ENCODE measurements around the gene SLN. TPM values are rescaled to one million over a fixed set of nuclear protein-coding genes. Genes with fewer than 3 reads are reported as not detected.
A peak's percentile ranks its signal among the peaks of the same experiment; 100 is the strongest.

Gene SLN
- total and polyA plus RNA-seq, 4 donors: 0.50 to 2.3 (median 0.94) TPM

- DNase-seq (ENCODE audit: low read depth in 4 of 6, low spot score in 6 of 6): peak in 1 of 6 donors; percentile 5
- H3K9me3 ChIP-seq (ENCODE audit: control insufficient read depth, insufficient read depth, low read length): no peaks in the 10 kb centered on the region
- H3K36me3 ChIP-seq (ENCODE audit: control insufficient read depth, insufficient read depth, low read length): no peaks in the 10 kb centered on the region
- no peaks in the 10 kb centered on the region for H3K4me1 ChIP-seq (ENCODE audit: control insufficient read depth, insufficient read depth, low read length)
- no peak overlapping the region for H3K27ac ChIP-seq (ENCODE audit: low read depth, low read length)
- no CpG with 5 or more reads among the region's 2 CpGs for WGBS (ENCODE audit: insufficient coverage)
- H3K27me3 ChIP-seq (ENCODE audit: control insufficient read depth, insufficient read depth, low read length): no peaks in the 10 kb centered on the region
- H3K4me3 ChIP-seq (ENCODE audit: low read depth, low read length): no peak overlapping the region
Observed at GRCh38 chr11:107706531-107706930, 5.3 kb downstream of the SLN start.

- WGBS (ENCODE audit: insufficient coverage): 100% methylated on average over 2 of the region's 2 CpGs
- Histone ChIP-seq H3K27me3 (ENCODE audit: control insufficient read depth, insufficient read depth, low read length) (no peaks in the 10 kb centered on the region), H3K4me3 (ENCODE audit: low read depth, low read length) (no peak overlapping the region), H3K27ac (ENCODE audit: low read depth, low read length) (no peak overlapping the region), H3K4me1 (ENCODE audit: control insufficient read depth, insufficient read depth, low read length) (no peaks in the 10 kb centered on the region), H3K9me3 (ENCODE audit: control insufficient read depth, insufficient read depth, low read length) (no peaks in the 10 kb centered on the region), H3K36me3 (ENCODE audit: control insufficient read depth, insufficient read depth, low read length) (no peaks in the 10 kb centered on the region)
- no peak for DNase-seq (ENCODE audit: low read depth in 4 of 6, low spot score in 6 of 6)
Observed at GRCh38 chr11:107705027-107705426, 6.8 kb downstream of the SLN start.

- WGBS (ENCODE audit: insufficient coverage): 97% methylated on average over 3 of the region's 3 CpGs
Observed at GRCh38 chr11:107704451-107704850, 7.4 kb downstream of the SLN start.

GRCh38 chr11:107702723-107703122, 9.1 kb downstream of the SLN start:
- no peak for DNase-seq (ENCODE audit: low read depth in 4 of 6, low spot score in 6 of 6)
- WGBS (ENCODE audit: insufficient coverage): no CpG with 5 or more reads among the region's 2 CpGs
- H3K27ac ChIP-seq (ENCODE audit: low read depth, low read length): no peak overlapping the region
- no peaks in the 10 kb centered on the region for H3K27me3 ChIP-seq (ENCODE audit: control insufficient read depth, insufficient read depth, low read length)
- H3K4me1 ChIP-seq (ENCODE audit: control insufficient read depth, insufficient read depth, low read length): no peaks in the 10 kb centered on the region
- no peaks in the 10 kb centered on the region for H3K36me3 ChIP-seq (ENCODE audit: control insufficient read depth, insufficient read depth, low read length)
- no peaks in the 10 kb centered on the region for H3K9me3 ChIP-seq (ENCODE audit: control insufficient read depth, insufficient read depth, low read length)
- H3K4me3 ChIP-seq (ENCODE audit: low read depth, low read length): no peak overlapping the region

More at GRCh38 chr11:107704451-107704850, 7.4 kb downstream of the SLN start:
- Histone ChIP-seq H3K9me3 (ENCODE audit: control insufficient read depth, insufficient read depth, low read length) (no peaks in the 10 kb centered on the region), H3K27ac (ENCODE audit: low read depth, low read length) (no peak overlapping the region), H3K4me3 (ENCODE audit: low read depth, low read length) (no peak overlapping the region), H3K36me3 (ENCODE audit: control insufficient read depth, insufficient read depth, low read length) (no peaks in the 10 kb centered on the region), H3K4me1 (ENCODE audit: control insufficient read depth, insufficient read depth, low read length) (no peaks in the 10 kb centered on the region), H3K27me3 (ENCODE audit: control insufficient read depth, insufficient read depth, low read length) (no peaks in the 10 kb centered on the region)
- DNase-seq (ENCODE audit: low read depth in 4 of 6, low spot score in 6 of 6): no peak

GRCh38 chr11:107702109-107702660, 9.7 kb downstream of the SLN start:
- Histone ChIP-seq H3K4me1 (ENCODE audit: control insufficient read depth, insufficient read depth, low read length) (no peaks in the 10 kb centered on the region), H3K36me3 (ENCODE audit: control insufficient read depth, insufficient read depth, low read length) (no peaks in the 10 kb centered on the region), H3K27me3 (ENCODE audit: control insufficient read depth, insufficient read depth, low read length) (no peaks in the 10 kb centered on the region), H3K4me3 (ENCODE audit: low read depth, low read length) (no peak overlapping the region), H3K9me3 (ENCODE audit: control insufficient read depth, insufficient read depth, low read length) (no peaks in the 10 kb centered on the region), H3K27ac (ENCODE audit: low read depth, low read length) (no peak overlapping the region)
- WGBS (ENCODE audit: insufficient coverage): 76% methylated on average over 2 of the region's 7 CpGs
- no peak for DNase-seq (ENCODE audit: low read depth in 4 of 6, low spot score in 6 of 6)

- peak in 4 of 6 donors; percentile 17 to 89 (median 58) for DNase-seq (ENCODE audit: low read depth in 4 of 6, low spot score in 6 of 6)
- 58% methylated on average over 10 of the region's 15 CpGs for WGBS (ENCODE audit: insufficient coverage)
- Histone ChIP-seq H3K36me3 (ENCODE audit: control insufficient read depth, insufficient read depth, low read length) (no peaks in the 10 kb centered on the region), H3K4me3 (ENCODE audit: low read depth, low read length) (no peak overlapping the region), H3K9me3 (ENCODE audit: control insufficient read depth, insufficient read depth, low read length) (no peaks in the 10 kb centered on the region), H3K27ac (ENCODE audit: low read depth, low read length) (no peak overlapping the region), H3K27me3 (ENCODE audit: control insufficient read depth, insufficient read depth, low read length) (no peaks in the 10 kb centered on the region), H3K4me1 (ENCODE audit: control insufficient read depth, insufficient read depth, low read length) (no peaks in the 10 kb centered on the region)
Observed at GRCh38 chr11:107699371-107700285, 12.2 kb downstream of the SLN start.

- Histone ChIP-seq H3K4me1 (ENCODE audit: control insufficient read depth, insufficient read depth, low read length) (no peaks in the 10 kb centered on the region), H3K27ac (ENCODE audit: low read depth, low read length) (no peak overlapping the region), H3K4me3 (ENCODE audit: low read depth, low read length) (no peak overlapping the region), H3K9me3 (ENCODE audit: control insufficient read depth, insufficient read depth, low read length) (no peaks in the 10 kb centered on the region), H3K27me3 (ENCODE audit: control insufficient read depth, insufficient read depth, low read length) (no peaks in the 10 kb centered on the region), H3K36me3 (ENCODE audit: control insufficient read depth, insufficient read depth, low read length) (no peaks in the 10 kb centered on the region)
- 67% methylated on average over 1 of the region's 6 CpGs for WGBS (ENCODE audit: insufficient coverage)
- no peak for DNase-seq (ENCODE audit: low read depth in 4 of 6, low spot score in 6 of 6)
Observed at GRCh38 chr11:107697291-107697690, 14.6 kb downstream of the SLN start.

DNA sequence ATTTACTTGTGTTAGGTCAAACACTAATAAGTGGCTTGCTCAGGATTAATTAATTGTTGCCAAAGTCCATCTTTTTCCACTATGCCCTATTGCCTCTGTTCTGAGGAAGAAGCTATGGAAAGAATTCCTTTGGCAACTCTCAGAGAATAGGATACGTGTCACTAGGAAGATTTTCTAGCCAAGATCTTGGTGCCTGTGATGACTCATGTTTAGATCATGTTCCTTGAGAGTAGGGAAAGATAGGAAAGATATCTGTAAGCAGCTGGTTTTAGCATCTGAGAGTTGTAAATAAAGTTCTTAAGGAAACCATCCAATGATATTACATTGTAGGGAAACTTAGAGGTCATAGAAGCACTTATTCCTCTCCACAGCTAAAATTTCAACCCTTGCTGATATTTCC, 15.7 kb downstream of the SLN start:
- Histone ChIP-seq H3K27ac (ENCODE audit: low read depth, low read length) (no peak overlapping the region), H3K9me3 (ENCODE audit: control insufficient read depth, insufficient read depth, low read length) (no peaks in the 10 kb centered on the region), H3K4me1 (ENCODE audit: control insufficient read depth, insufficient read depth, low read length) (no peaks in the 10 kb centered on the region), H3K27me3 (ENCODE audit: control insufficient read depth, insufficient read depth, low read length) (no peaks in the 10 kb centered on the region), H3K36me3 (ENCODE audit: control insufficient read depth, insufficient read depth, low read length) (no peaks in the 10 kb centered on the region), H3K4me3 (ENCODE audit: low read depth, low read length) (no peak overlapping the region)
- DNase-seq (ENCODE audit: low read depth in 4 of 6, low spot score in 6 of 6): no peak
- WGBS (ENCODE audit: insufficient coverage): 67% methylated on average over 1 of the region's 1 CpG

DNA sequence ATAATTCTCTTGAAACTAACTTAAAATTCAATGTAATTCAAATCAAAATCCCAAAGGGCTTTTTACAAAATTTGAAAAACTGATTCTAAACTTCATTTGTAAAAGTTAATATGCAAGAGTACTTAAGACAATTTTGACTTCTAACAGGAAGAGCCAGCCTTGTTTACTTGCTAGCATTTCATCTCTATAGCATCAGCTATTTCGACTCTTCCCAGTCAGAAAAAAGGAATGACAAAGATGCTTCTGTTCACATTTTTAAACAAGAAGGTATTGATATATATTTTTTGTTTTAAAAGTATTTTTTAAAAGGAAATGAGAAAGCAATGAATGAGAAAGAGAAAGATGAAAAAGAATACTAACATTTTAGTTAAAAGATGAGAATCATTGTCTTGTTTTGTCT, 16.4 kb downstream of the SLN start:
- Histone ChIP-seq H3K27ac (ENCODE audit: low read depth, low read length) (no peak overlapping the region), H3K9me3 (ENCODE audit: control insufficient read depth, insufficient read depth, low read length) (no peaks in the 10 kb centered on the region)
- no CpG with 5 or more reads among the region's 1 CpG for WGBS (ENCODE audit: insufficient coverage)

More for the DNA sequence above, 16.4 kb downstream of the SLN start:
- H3K4me1 ChIP-seq (ENCODE audit: control insufficient read depth, insufficient read depth, low read length): no peaks in the 10 kb centered on the region
- no peaks in the 10 kb centered on the region for H3K36me3 ChIP-seq (ENCODE audit: control insufficient read depth, insufficient read depth, low read length)
- no peaks in the 10 kb centered on the region for H3K27me3 ChIP-seq (ENCODE audit: control insufficient read depth, insufficient read depth, low read length)
- no peak overlapping the region for H3K4me3 ChIP-seq (ENCODE audit: low read depth, low read length)
- DNase-seq (ENCODE audit: low read depth in 4 of 6, low spot score in 6 of 6): no peak
